ENCODE results near the gene HES7. TPM values are rescaled to one million over a fixed set of nuclear protein-coding genes. Genes with fewer than 3 reads are reported as not detected.
"Not testable (repeated sequence)": the region's sequence is repeated elsewhere in the genome, so short reads cannot be mapped to it uniquely, and the experiment has no call there.

HES7 gene
- 0.10 TPM for total RNA-seq

GRCh38 chr17:8123695-8124349 is at the start of gene HES7:
TSS of gene HES7 (minus strand) at chr17:8124106. CDS start at chr17:8124084, 22 bp downstream.
- peak; percentile 43 for DNase-seq

DNA sequence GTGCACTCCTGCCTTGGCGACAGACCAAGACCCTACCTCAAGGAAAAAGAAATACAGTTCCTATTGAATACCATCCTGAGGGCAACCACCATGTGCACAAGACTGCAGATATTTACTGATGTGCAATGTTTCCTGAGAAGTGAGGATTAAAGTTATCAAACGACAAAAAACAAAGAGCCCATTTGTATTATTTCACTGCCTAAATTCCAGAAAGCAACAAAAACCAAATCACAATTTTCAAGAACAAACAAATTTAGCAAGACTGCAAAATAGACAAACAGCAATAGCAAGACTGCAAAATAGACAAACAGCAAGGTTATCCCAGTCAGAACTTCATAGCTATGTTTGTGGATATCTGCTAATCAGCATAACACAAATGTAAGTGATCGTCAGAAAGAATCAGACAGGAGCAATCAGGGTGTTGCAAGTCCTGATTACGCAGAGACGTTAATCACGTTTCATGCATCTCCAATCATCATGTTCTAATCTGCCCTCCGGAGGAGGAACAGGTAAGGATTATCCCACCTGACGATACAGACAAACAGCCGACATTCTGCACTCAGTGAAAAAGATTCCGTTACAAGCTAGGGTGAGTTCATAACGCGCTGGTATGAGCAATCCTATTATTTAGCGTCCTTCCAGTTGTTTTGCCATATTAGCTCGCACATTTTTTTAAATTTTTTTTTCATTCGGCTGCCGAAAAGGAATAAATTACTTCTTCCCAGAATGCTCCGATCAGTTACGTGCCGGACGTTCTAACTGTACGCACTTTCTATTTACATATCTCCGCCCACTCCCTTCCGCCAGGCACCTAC is 49.4 kb upstream of the HES7 start:
- peak; percentile 97 for DNase-seq

- DNase-seq: not testable (repeated sequence)
Measured at GRCh38 chr17:8170186-8170585, 46.3 kb upstream of the HES7 start.

DNA sequence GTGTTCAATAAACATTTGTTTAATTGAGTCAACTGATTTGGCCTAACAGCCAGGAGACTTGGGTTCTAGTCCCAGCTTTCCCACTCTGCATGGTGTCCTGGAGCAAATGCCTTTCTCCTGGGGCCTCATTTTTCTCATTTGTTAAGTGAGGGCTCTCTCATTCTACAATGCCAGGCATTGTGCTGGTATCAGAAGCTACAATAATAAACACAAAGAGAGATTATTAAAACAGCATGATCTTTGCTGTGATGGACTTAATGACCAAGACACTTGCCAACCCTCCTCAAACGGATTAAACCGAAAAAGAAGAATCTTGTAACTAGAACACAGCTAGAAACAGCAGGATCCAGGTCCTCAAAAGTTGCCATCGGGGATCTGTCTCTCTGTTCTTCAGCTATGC is 43.6 kb upstream of the HES7 start:
- DNase-seq: no peak

- DNase-seq: no peak
Measured at GRCh38 chr17:8166731-8167130, 42.8 kb upstream of the HES7 start.

GRCh38 chr17:8164815-8165131 is 40.9 kb upstream of the HES7 start:
- no peak for DNase-seq

- no peak for DNase-seq
Measured at GRCh38 chr17:8163978-8164814, 40.3 kb upstream of the HES7 start.

DNA sequence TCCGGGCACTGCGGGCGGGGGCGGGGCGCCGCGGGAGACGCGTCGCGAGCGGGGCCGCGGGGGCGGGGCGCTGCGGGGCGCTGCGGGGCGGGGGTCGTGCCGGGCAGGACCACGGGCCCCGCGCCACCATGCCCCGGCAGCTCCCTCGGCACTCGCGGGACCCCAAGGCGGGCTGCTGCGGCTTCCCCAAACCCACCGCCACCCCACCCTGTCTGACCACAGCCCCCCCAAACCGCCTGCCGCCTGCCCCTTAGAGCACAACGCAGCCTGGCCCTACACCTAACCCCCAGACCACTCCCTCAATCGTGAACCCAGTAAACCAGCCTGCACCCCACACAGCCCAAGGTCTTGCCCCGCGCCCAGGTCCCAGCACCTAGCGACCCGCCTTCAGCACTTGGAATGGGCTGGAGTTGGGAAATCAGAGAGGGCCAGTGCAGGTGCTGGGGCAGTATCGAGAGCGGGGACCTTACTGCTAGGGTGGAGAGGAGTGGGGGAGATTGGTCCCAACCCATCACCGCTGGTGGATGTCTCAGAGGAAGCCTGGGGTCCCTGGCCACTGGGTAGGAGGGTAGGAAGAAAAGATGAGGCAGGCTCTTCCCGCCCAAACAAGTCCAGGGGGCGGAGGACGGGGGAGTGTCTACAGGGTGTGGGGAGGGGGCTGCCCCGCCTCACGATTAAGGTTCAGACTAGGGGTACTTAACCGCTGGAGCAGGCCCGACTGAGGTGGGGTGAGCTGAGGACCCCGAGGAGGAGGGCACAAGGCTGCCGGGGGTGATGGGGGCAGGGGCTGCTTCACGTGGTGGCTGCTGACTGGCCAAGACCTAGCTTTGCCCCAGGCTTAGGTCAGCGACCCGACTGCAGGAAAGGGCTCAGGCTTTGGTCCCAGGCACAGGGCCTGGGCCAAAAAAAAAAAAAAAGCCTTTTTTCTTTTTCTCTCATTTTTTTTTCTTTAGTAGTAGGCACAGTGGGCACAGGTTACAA is 39.4 kb upstream of the HES7 start:
- DNase-seq: peak; percentile 39

DNA sequence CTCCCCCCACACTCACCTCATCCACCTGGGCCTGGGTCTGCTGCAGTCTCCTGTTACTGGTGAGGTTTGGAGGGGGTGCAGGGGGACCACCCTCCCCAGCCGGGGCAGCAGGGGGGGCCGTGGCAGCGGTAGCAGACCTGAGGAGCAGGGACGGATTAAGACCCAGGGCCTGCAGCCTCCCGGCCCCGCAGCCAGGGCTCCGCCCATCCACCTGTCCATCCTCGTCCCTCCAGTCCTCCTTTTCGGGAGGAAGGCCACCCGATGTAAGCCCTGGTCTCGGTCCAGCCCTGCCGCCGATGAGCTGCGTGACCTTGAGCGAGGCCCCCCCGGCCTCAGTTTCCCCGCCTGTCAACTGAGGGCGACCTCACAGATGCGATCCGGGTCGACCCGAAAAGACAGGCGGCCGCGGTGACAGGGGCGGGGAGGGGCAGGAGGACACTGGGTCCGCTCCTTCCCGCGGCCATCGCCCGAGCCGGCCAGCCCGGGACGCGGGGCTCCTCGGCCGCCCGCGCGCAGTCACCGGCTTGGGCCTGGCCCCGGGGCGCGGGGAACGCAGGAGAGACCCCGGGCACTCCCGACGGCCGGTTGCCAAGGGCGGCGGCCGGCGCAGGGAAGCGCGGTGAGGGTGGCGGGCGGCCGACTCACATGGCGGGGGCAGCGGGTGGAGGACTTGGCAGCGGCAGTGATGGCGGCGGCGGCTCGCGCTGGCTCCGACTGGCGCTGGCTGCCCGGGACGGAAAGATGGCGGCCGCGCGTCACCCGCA is 38.5 kb upstream of the HES7 start, which contains the start of gene VAMP2:
VAMP2 (minus strand) TSS at position 716 of the 764 bp plus-strand sequence; CDS start at position 647, 69 bp downstream.
- no peak for DNase-seq

- DNase-seq: no peak
Measured at GRCh38 chr17:8161289-8162232, 37.7 kb upstream of the HES7 start.

DNA sequence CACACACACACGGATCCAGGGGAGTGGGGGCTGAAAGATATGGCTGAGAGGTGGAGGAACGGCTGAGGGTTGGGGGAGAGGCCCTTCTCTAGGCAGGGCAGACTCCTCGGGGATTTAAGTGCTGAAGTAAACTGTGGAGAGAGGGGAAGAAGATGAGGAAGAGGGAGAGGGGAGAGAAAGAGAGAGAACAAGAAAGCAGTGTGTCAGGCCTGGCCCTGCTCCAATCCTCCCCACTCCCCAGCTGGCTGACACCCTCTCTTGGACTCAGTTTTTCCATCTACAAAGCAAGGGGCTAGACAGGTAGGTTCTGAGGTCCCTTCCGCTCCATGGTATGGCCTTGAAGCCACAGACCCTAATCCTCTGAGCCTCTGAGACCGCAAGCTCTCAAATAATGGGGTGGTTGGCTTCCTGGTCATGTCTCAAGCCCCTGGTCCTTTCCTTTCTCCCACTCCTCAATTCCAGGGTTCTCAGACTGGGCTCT is 36.9 kb upstream of the HES7 start:
- no peak for DNase-seq

DNA sequence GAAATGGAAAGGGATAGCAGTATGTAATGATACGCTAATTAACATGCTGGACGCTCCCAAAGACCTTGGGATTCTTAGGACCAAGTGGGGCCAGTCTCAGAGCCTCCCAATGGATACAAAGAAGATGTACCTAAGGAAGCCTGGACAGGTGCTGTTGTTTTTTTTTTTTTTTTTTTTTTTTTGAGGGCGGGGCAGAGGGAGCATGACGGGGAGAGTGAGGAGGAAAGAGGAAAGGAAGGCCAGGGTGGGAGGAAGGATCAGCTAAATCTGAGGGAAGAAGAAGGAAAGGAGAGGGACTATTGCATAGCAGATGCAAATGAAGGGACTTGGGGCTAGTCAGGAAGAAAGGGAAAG is 36.3 kb upstream of the HES7 start:
- no peak for DNase-seq

- DNase-seq: no peak
Measured at GRCh38 chr17:8159459-8160223, 35.7 kb upstream of the HES7 start.

GRCh38 chr17:8159032-8159400 is 35.1 kb upstream of the HES7 start:
- DNase-seq: no peak

DNA sequence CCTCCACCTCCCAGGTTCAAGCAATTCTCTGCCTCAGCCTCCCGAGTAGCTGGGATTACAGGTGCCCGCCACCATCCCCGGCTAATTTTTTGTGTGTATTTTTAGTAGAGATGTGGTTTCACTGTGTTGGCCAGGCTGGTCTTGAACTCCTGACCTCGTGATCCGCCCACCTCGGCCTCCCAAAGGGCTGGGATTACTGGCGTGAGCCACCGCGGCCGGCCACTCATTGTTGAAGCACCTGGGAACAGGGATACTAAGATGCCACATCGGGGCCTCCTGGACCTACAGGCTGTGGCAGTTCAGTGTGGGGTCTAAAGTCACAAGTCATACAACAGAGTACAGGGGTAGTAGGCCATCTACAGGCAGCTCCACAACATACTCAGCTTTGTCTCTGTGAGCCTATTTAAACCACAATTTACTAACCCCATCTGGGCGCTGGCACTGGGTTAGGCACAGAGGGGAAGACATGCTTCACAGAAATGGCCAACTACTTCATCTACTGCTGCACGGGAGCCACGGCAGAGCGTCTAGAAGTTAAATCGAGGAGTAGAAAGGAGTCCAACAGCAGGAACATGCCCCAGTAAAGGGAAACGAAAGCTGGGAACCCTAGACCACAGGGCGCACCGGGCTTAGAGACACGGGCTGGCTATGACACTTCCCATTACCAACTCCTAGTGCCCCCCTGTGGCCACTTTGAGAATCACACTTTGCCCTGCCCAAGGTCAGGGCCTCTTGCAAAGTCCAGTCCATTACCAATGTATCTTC is 34.5 kb upstream of the HES7 start:
- peak; percentile 73 for DNase-seq

DNA sequence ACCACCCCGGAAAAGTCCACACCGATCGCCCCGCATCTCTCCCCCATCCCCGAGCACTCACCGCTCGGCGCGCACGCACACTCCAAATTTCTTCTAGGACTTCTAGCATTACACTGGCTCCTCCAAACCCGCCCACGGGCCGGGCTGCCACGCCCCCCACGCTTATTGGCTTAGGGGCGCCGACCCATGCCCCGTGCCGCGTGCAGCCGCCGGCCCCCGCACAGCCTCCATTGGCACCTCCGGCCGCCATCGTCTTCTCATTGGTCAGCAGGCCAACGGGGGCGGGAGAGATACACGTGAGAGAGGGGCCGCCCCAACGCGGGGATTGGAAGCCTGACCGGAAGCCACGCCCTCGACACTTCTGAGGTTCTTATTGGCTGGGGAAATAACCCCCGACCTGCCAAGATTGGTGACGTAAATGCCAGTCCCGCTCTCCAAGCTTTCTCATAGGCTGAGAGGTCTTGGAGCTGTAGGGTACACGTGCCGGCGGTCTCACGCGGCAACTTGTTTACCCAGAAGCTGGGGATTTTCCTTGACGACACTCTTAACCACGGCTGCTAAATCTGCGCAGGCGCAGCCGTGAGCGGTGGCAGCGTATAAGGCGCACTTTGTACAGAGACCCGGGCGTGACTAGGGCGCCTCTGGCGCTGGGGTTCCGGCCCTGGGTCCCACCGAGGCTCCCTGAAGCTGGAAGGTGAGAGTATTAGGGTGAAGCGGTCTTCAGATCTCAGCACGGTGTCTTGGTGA is 32.5 kb upstream of the HES7 start:
- peak; percentile 100 for DNase-seq

- DNase-seq: no peak
Measured at GRCh38 chr17:8155996-8156245, 32.0 kb upstream of the HES7 start.

Data from skin of body (tissue), 2 donors.